SHP77 treated with DMSO at 0.1 percent for 48 hours (cell line): ENCODE data around the gene ADAM22.
"Not testable (repeated sequence)": the region's sequence is repeated elsewhere in the genome, so short reads cannot be mapped to it uniquely, and the experiment has no call there.

ENCODE experiments used
- DNase-seq: peaks from one replicate; lab custom pipeline; 2025; lab: John Stamatoyannopoulos, UW

The ADAM22 gene

GRCh38 chr7:88111954-88112471 lies 178.0 kb downstream of the ADAM22 start:
- no peak for DNase-seq

DNA sequence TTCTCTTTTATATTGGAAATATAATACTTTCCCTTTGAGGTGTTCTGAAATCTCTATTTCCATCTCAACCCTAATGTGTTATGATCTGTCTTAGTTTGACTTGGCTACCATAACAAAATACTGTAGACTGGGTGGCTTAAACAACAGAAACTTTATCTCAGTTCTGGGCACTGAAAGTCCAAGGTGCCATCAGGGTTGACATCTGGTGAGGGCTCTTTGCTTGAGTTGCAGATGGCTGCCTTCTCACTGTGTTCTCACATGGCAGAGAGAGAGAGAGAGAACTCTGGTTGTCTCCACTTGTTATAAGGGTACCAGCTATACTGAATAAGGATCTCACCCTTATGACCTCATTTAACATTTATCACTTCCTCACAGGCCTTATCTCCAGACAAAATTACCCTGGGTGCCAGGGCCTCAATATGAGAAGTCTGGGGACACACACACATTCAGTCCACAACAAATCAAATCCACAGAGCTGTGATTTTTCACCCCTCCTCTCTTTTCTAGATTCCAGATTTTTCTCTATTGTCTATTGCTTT lies 181.3 kb downstream of the ADAM22 start:
- no peak for DNase-seq

DNA sequence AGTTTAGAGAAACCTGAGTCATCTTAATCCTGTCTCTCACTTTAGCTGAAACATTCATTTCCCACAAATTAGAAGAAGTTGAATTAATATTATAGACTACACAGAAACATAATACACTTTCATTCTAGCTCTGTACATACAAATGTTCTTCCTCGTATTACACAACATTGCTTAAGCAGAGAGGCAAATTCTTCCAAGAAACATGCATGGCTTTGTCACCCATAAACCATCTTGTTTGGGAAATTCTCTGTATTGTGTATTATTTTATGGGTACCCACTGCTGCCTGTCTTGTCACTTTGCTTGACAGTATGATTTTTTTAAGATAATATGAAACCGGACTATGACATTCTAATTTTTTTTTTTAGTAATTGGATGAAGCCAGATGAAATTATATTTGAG lies 181.8 kb downstream of the ADAM22 start:
- no peak for DNase-seq

DNA sequence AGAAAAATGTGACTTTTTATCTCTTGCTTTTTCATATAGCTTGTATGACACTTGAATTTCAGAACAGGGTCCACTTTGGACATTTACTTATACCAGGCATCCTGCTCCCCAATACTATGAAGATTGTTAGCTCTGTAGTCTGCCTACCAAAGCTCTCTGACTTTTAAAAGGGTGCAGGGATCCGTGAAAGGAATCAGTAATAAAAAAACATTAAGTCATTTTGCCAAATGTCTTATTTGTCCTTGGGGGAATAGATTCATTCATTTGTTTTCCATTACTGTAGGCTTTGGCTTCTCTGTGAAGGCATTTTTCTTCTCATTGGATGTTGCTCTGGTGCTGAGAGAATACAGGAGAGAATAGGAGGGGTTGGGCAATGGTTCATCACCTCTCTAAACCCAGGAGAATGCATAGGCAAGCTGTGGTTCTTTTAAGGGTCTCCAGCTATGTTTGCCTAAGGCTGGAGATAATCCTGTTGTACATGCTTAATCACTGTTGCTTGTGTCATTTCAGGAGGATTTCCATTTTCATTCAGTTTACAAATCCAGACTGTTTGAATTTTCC lies 182.3 kb downstream of the ADAM22 start:
- DNase-seq = no peak

- DNase-seq = no peak
Measured at GRCh38 chr7:88117325-88117724, 183.3 kb downstream of the ADAM22 start.

- no peak for DNase-seq
Measured at GRCh38 chr7:88121335-88121734, 187.3 kb downstream of the ADAM22 start.

DNA sequence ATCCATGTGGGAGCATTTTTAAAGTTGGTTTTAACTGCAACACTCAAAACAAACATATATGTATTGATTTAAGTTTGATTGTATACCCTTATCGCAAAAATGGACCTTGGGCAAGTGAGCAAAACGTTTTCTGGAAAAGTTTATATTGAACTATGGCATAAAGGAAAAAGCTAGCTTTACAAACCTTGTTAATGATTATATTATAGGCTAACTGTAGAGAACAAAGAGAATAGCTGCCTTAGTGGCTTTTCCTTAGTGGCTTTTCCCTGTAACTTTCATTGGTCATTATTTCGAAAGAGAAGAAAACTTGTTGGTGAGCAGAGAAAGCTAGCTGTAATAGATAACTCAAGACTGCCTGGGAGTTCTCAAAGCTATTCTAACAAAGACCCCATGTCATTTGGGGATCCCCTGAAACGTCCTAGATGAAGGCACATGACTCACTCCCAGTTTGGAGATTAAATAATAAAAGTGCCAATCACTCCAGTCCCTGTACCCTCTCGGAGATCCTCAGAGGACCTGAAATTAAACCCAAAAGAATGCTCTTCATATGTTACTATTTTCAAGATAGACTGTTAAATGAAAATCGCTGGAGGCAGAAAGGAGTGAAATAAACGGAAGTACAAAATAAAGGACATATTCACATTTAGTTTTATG lies 193.7 kb downstream of the ADAM22 start:
- no peak for DNase-seq

DNA sequence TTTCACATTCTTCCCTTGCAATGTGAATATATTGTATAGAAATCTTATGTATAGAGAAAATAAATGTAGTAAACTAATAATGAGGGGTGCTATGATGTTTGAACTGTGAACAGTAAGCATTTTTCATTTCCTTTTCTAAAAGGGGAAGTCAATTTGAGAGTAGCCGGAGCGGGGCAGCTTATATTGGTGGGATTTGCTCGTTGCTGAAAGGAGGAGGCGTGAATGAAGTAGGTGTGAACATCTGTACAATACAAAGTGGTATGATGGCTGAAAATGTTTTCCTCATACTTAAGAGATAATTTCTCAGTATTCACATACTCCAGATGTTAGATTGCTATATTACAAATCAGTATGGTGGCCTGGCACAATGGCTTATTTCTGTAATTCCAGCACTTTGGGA lies 198.7 kb downstream of the ADAM22 start:
- DNase-seq = no peak

DNA sequence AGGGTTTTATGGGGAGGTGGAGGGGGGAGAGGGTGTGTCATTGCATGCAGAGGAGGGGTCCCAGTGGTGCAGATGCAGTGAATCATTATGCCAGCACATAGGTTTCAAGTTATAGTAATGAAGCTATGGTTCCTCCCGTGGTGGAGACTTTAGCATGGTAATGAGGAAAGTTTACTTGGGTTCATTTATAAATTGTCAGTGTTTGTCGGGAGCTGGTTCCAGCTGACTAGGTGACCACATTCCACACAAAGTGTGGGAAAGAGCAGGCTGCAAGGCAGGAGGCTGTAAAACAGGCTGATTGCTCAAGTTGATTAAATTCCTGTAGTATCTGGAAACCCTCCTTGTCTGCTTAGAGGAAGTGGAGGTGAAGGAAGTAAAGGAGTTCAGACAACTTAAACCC lies 206.9 kb downstream of the ADAM22 start:
- DNase-seq = no peak

DNA sequence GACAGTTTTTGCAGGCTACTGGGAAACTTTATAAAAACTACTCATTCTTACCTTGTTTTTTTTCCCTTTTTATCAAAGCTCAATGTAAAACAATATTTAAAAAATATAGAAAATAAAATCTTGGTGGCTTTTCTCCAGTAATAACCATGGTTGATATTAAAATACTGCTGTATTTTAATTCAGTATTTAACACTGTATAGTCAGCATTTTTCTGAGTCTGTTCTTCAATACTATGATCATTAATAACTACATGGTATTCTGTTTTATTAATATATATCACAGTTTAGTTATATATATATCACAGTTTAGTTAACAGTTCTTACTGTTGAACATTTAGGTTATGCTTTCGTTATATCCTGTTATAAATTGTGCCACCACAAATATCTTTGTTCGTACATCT lies 207.4 kb downstream of the ADAM22 start:
- DNase-seq = no peak

GRCh38 chr7:88141953-88142352 lies 207.9 kb downstream of the ADAM22 start:
- DNase-seq = no peak

DNA sequence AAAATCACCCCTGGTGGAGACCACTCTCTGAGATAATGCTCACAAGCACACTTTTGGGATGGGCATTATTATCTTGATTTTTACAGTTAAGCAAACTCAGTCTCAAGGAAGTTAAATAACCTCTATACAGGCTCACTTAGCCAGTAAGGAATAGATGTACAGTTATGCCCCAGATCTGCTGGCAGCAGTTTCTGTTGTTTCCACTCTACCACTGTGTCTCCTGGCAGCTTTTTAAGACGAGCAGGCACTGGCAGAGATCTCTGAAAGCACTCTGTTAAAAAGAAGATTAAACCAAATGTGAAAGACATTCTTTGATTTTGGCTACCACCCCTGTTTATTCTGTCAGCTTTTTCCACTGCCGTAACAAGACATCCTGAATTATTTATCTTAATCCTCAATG lies 212.6 kb downstream of the ADAM22 start:
- no peak for DNase-seq

GRCh38 chr7:88147341-88147740 lies 213.3 kb downstream of the ADAM22 start:
- no peak for DNase-seq

- DNase-seq = no peak
Measured at GRCh38 chr7:88147949-88148348, 213.9 kb downstream of the ADAM22 start.

GRCh38 chr7:88150033-88150432 lies 216.0 kb downstream of the ADAM22 start:
- DNase-seq = no peak

- no peak for DNase-seq
Measured at GRCh38 chr7:88151119-88151790, 217.2 kb downstream of the ADAM22 start.

DNA sequence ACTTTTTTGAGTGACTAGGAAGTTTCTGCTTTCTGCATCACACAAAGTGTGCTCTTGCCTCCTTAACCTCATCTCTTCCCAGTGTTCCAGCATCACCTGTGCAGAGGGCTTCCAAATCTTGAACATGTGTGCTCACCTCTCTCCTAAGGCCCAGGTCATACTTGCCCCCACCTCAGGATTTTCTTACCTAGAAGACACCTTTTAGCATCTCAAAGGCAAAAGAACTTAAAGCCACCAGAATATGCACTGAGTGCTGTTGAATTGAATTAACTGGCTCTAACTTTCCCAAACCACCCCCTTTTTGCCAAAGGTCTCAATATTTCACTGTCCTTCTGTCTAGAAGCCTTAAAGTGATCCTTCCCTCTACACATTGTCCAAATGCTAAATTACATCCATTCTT lies 219.3 kb downstream of the ADAM22 start:
- DNase-seq = no peak

GRCh38 chr7:88155756-88156155 lies 221.7 kb downstream of the ADAM22 start:
- no peak for DNase-seq

DNA sequence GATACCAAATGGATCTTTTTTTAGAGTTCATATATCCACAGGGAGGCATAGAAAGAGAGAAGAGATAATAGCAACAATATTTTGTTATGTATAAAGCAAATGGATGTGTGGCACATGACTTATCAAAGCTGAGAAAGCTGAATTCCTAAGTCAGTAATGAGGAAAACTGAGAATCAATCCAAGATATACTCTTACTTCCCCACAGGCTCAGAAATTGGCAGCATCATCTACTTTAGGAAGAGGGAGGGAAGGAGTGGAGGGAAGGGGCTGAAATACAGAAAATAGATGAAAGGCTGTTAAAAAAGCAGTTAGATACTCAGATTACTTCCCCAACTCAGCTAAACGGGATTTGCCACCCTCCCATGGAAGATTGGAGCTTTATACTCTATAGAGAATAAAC lies 222.3 kb downstream of the ADAM22 start:
- no peak for DNase-seq

DNA sequence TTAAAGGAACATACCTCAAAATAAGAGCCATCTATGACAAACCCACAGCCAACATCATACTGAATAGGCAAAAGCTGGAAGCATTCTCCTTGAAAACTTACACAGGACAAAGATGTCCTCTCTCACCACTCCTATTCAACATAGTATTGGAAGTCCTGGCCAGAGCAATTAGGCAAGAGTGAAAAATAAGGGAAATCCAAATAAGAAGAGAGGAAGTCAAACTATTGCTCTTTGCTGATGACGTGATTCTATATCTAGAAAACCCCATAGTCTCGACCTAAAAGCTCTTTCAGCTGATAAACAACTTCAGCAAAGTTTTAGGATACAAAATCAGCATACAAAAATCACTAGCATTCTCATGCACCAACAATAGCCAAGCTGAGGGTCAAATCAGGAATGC lies 225.7 kb downstream of the ADAM22 start:
- not testable (repeated sequence) for DNase-seq

- no peak for DNase-seq
Measured at GRCh38 chr7:88165697-88166096, 231.6 kb downstream of the ADAM22 start.

DNA sequence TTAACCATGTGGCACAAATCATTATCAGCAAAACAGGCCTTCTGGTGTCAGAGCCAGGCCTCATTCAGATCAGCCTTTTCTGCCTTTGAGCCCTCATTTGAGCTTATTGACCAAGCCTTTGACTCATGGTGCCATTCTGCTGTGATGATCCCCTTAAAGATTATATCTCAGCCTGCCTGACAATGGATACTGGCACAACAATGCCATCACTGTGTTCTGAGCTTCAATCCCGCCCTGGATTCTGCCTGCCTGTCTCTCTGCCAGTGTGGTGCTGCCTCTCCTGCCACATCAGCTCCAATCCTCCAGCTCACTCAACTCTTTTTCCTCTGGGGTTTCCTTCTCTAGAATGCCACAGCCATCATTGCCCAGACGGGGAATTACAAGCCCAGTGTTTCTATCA lies 233.2 kb downstream of the ADAM22 start:
- DNase-seq = no peak

- DNase-seq = no peak
Measured at GRCh38 chr7:88167721-88168120, 233.7 kb downstream of the ADAM22 start.
